ENCODE results near the gene FAM180A. TPM values are rescaled to one million over a fixed set of nuclear protein-coding genes. Genes with fewer than 3 reads are reported as not detected.
"Not testable (repeated sequence)": the region's sequence is repeated elsewhere in the genome, so short reads cannot be mapped to it uniquely, and the experiment has no call there.

The FAM180A gene
- total RNA-seq, 4 donors from 2014 or later = 0.65 to 1.9 (median 1.4) TPM; not detected in 1

GRCh38 chr7:135782801-135783200 lies 34.2 kb upstream of the FAM180A start:
- Histone ChIP-seq H3K36me3 (no peaks in the 10 kb centered on the region), H3K27ac (no peak overlapping the region), H3K4me1 (no peaks in the 10 kb centered on the region), H3K4me3 (no peak overlapping the region), H3K9me3 (peaks cover 0 to 4% (median 0%) of the 10 kb centered on the region in 3 donors), H3K27me3 (no peaks in the 10 kb centered on the region)
- peak in 1 of 2 donors; percentile 36 for ATAC-seq
- no peak for DNase-seq
- in situ Hi-C loops (cut with MboI; ENCODE audit: low sequenced_read_pairs in 4 of 4) (no loop called here), intact Hi-C loops (cut with DNase I; ENCODE audit: low total_unique reads) (no loop called here)
- no peak for TF ChIP-seq POLR2A (IDR thresholded peaks at IDR 0.05)
- no peak for TF ChIP-seq CTCF (IDR thresholded peaks at IDR 0.05 in 4 of 5, conservative IDR thresholded peaks at IDR 0.05 in 1 of 5)

GRCh38 chr7:135782377-135782776 lies 33.8 kb upstream of the FAM180A start:
- ATAC-seq (peak; percentile 33 to 47), DNase-seq (no peak)
- H3K4me1 ChIP-seq = no peaks in the 10 kb centered on the region
- no peak overlapping the region for H3K4me3 ChIP-seq
- H3K9me3 ChIP-seq = peaks cover 0 to 6% (median 0%) of the 10 kb centered on the region in 3 donors
- no peaks in the 10 kb centered on the region for H3K27me3 ChIP-seq
- in situ Hi-C loops (cut with MboI; ENCODE audit: low sequenced_read_pairs in 4 of 4) = no loop called here
- H3K27ac ChIP-seq = no peak overlapping the region
- intact Hi-C loops (cut with DNase I; ENCODE audit: low total_unique reads) = no loop called here
- no peaks in the 10 kb centered on the region for H3K36me3 ChIP-seq
- TF ChIP-seq CTCF (IDR thresholded peaks at IDR 0.05 in 4 of 5, conservative IDR thresholded peaks at IDR 0.05 in 1 of 5) (no peak), POLR2A (IDR thresholded peaks at IDR 0.05) (no peak)

GRCh38 chr7:135777626-135778398 lies 29.2 kb upstream of the FAM180A start:
- Histone ChIP-seq H3K27ac (no peak overlapping the region), H3K4me1 (peaks cover 8 to 9% of the 10 kb centered on the region in 2 donors), H3K9me3 (peaks cover 0 to 6% (median 0%) of the 10 kb centered on the region in 3 donors), H3K36me3 (no peaks in the 10 kb centered on the region), H3K4me3 (peak overlapping the region in 1 of 4 donors; percentile 4), H3K27me3 (no peaks in the 10 kb centered on the region)
- TF ChIP-seq CTCF (IDR thresholded peaks at IDR 0.05 in 4 of 5, conservative IDR thresholded peaks at IDR 0.05 in 1 of 5) = no peak
- no peak for TF ChIP-seq POLR2A (IDR thresholded peaks at IDR 0.05)
- intact Hi-C loops (cut with DNase I; ENCODE audit: low total_unique reads) = no loop called here
- DNase-seq (no peak), ATAC-seq (no peak)
- in situ Hi-C loops (cut with MboI; ENCODE audit: low sequenced_read_pairs in 4 of 4) = no loop called here

GRCh38 chr7:135775915-135776314 lies 27.3 kb upstream of the FAM180A start:
- H3K9me3 ChIP-seq; H3K27ac ChIP-seq; intact Hi-C loops (cut with DNase I; ENCODE audit: low total_unique reads); H3K4me3 ChIP-seq; H3K27me3 ChIP-seq; in situ Hi-C loops (cut with MboI; ENCODE audit: low sequenced_read_pairs in 4 of 4); H3K36me3 ChIP-seq; DNase-seq; H3K4me1 ChIP-seq; ATAC-seq: not testable (repeated sequence)

GRCh38 chr7:135775230-135775629 lies 26.6 kb upstream of the FAM180A start:
- no peaks in the 10 kb centered on the region for H3K36me3 ChIP-seq
- H3K4me3 ChIP-seq = no peak overlapping the region
- intact Hi-C loops (cut with DNase I; ENCODE audit: low total_unique reads) = no loop called here
- in situ Hi-C loops (cut with MboI; ENCODE audit: low sequenced_read_pairs in 4 of 4) = no loop called here
- peaks cover 0 to 6% (median 0%) of the 10 kb centered on the region in 3 donors for H3K9me3 ChIP-seq
- DNase-seq (no peak), ATAC-seq (no peak)
- no peak overlapping the region for H3K27ac ChIP-seq
- no peaks in the 10 kb centered on the region for H3K27me3 ChIP-seq
- TF ChIP-seq POLR2A (IDR thresholded peaks at IDR 0.05) (no peak), CTCF (IDR thresholded peaks at IDR 0.05 in 4 of 5, conservative IDR thresholded peaks at IDR 0.05 in 1 of 5) (no peak)
- H3K4me1 ChIP-seq = peaks cover 8 to 9% of the 10 kb centered on the region in 2 donors

All from gastrocnemius medialis (tissue), 4 donors.